A549 (cell line): ENCODE results near the gene DISP2. TPM values are rescaled to one million over a fixed set of nuclear protein-coding genes. Genes with fewer than 3 reads are reported as not detected.

Experiments
- ATAC-seq, 2 experiments: fragments of 200-7000 bp in 1 of 2; fragments of >200 bp in 1 of 2; cut with Nextera tagmentation in 1 of 2; cut with Tn5 transposase in 1 of 2; 3 replicates each; pipeline versions ENCODE4 v1.8.0 to v1.9.1; 2018 to 2020; ENCODE audit warnings: mild to moderate bottlenecking in 1 of 2, moderate library complexity in 1 of 2
- CTCF ChIA-PET: fragments of 300-600 bp; sonication (Branson Sonifier 250); formaldehyde crosslinking; extraction: SDS; loops from one replicate; lab custom pipeline; 2021; ENCODE audit warnings: antibody characterized with exemption, inconsistent platforms; lab: Yijun Ruan, JAX
- POLR2A ChIA-PET: fragments of 350-600 bp; formaldehyde crosslinking; extraction: SDS; loops from one replicate; lab custom pipeline; 2021; ENCODE audit warnings: antibody characterized with exemption, inconsistent platforms; lab: Yijun Ruan, JAX
- DNase-seq, 2 experiments: peaks; one replicate each; pipeline versions ENCODE4 v3.0.0 to v3.0.0-alpha.2; 2011 to 2016; ENCODE audit warnings: low read depth in 1 of 2, low spot score in 1 of 2
- FAIRE-seq: peaks from 2 replicates; lab custom pipeline; 2011; peaks lifted over from hg19 to GRCh38; lab: Jason Lieb, UNC
- H3K27ac ChIP-seq, 2 experiments: fragments of >200 bp; sonication (Bioruptor Twin); formaldehyde crosslinking; 3 replicates each; pipeline ENCODE4 v1.5.1; 2016 to 2017
- H3K4me1 ChIP-seq: fragments of >200 bp; sonication (Bioruptor Twin); formaldehyde crosslinking; 3 replicates; pipeline ENCODE4 v1.6.1; 2016
- H3K4me2 ChIP-seq: fragments of >200 bp; sonication (Bioruptor Twin); formaldehyde crosslinking; 3 replicates; pipeline ENCODE4 v1.6.1; 2016
- H3K4me3 ChIP-seq: fragments of >200 bp; sonication (Bioruptor Twin); formaldehyde crosslinking; 3 replicates; pipeline ENCODE4 v1.5.1; 2016
- H3K9me3 ChIP-seq: fragments of >200 bp; sonication (Bioruptor Twin); formaldehyde crosslinking; 3 replicates; pipeline ENCODE4 v1.6.1; 2016
- ATOH8 ChIP-seq: fragments of 250-450 bp; sonication (Bioruptor Pico); IDR thresholded peaks from 2 replicates; pipeline ENCODE4 v1.5.0; 2020; ENCODE audit warnings: low read depth, mild to moderate bottlenecking, moderate library complexity
- BHLHE40 ChIP-seq: IDR thresholded peaks from 2 replicates; pipeline ENCODE4 v1.6.1; 2012; ENCODE audit warnings: low read depth, low read length, inconsistent platforms
- CBX2 ChIP-seq: fragments of 200-600 bp; sonication (generic); IDR thresholded peaks from 2 replicates; pipeline ENCODE4 v1.6.1; 2016; ENCODE audit warnings: low read depth, mild to moderate bottlenecking, borderline replicate concordance
- CBX8 ChIP-seq: fragments of 200-600 bp; sonication (generic); IDR thresholded peaks from 2 replicates; pipeline ENCODE4 v1.6.1; 2016
- CEBPB ChIP-seq, 2 experiments: fragments of >200 bp in 1 of 2; sonication (Bioruptor Twin) in 1 of 2; formaldehyde crosslinking in 1 of 2; IDR thresholded peaks; 2 replicates each; pipeline ENCODE4 v1.6.1; 2012 to 2016
- CHD2 ChIP-seq: fragments of 150-350 bp; IDR thresholded peaks from 2 replicates; pipeline ENCODE4 v1.6.1; 2014; ENCODE audit warnings: low read length; ENCODE audit not compliant: partially characterized antibody
- ESRRA ChIP-seq: fragments of 150-350 bp; IDR thresholded peaks from 2 replicates; pipeline ENCODE4 v1.6.1; 2014; ENCODE audit warnings: mild to moderate bottlenecking, low read length, borderline replicate concordance
- FOSB ChIP-seq: fragments of 250-450 bp; sonication (Bioruptor Pico); IDR thresholded peaks from 2 replicates; pipeline ENCODE4 v1.5.0; 2020; ENCODE audit warnings: mild to moderate bottlenecking, moderate library complexity
- FOXS1 ChIP-seq: fragments of 250-450 bp; sonication (Bioruptor Pico); IDR thresholded peaks from 2 replicates; pipeline ENCODE4 v1.5.0; 2020; ENCODE audit warnings: mild to moderate bottlenecking, moderate library complexity
- GATA3 ChIP-seq: IDR thresholded peaks from 2 replicates; pipeline ENCODE4 v1.6.1; 2012; ENCODE audit warnings: borderline replicate concordance
- HDAC2 ChIP-seq: fragments of 200-600 bp; sonication (generic); IDR thresholded peaks from 2 replicates; pipeline ENCODE4 v1.6.1; 2016
- HES2 ChIP-seq: fragments of >200 bp; sonication (Bioruptor Twin); formaldehyde crosslinking; IDR thresholded peaks from 2 replicates; pipeline ENCODE4 v1.6.1; 2016
- HEYL ChIP-seq: fragments of 250-450 bp; sonication (Bioruptor Pico); IDR thresholded peaks from 2 replicates; pipeline ENCODE4 v1.8.0; 2021; ENCODE audit warnings: mild to moderate bottlenecking, moderate library complexity
- HOXB13 ChIP-seq: fragments of 250-450 bp; sonication (Bioruptor Pico); IDR thresholded peaks from 2 replicates; pipeline ENCODE4 v1.5.0; 2020; ENCODE audit warnings: low read depth, mild to moderate bottlenecking, moderate library complexity
- KDM1A ChIP-seq: fragments of 200-600 bp; sonication (generic); IDR thresholded peaks from 2 replicates; pipeline ENCODE4 v1.6.1; 2016; ENCODE audit warnings: low read depth, mild to moderate bottlenecking
- MAFK ChIP-seq: fragments of 450-650 bp; IDR thresholded peaks from 2 replicates; pipeline ENCODE4 v1.6.1; 2014; ENCODE audit not compliant: partially characterized antibody
- MAZ ChIP-seq: fragments of 150-350 bp; IDR thresholded peaks from 2 replicates; pipeline ENCODE4 v1.6.1; 2014; ENCODE audit warnings: antibody characterized with exemption, low read depth, low read length, borderline replicate concordance
- NFE2L2 ChIP-seq: fragments of 150-350 bp; conservative IDR thresholded peaks from 2 replicates; pipeline ENCODE4 v1.6.1; 2014; ENCODE audit warnings: low read length
- NPAS2 ChIP-seq: fragments of 250-450 bp; sonication (Bioruptor Pico); IDR thresholded peaks from 2 replicates; pipeline ENCODE4 v1.8.0; 2022; ENCODE audit warnings: mild to moderate bottlenecking, moderate library complexity, borderline replicate concordance
- NR3C1 ChIP-seq: fragments of >200 bp; sonication (Bioruptor Twin); formaldehyde crosslinking; IDR thresholded peaks from 3 replicates; pipeline ENCODE4 v1.6.1; 2017
- RAD21 ChIP-seq, 2 experiments: fragments of >200 bp in 1 of 2; sonication (Bioruptor Twin) in 1 of 2; formaldehyde crosslinking in 1 of 2; IDR thresholded peaks in 1 of 2; conservative IDR thresholded peaks in 1 of 2; 2 replicates in 1 of 2; 3 replicates in 1 of 2; pipeline ENCODE4 v1.6.1; 2012 to 2018; ENCODE audit warnings: inconsistent platforms in 1 of 2
- REST ChIP-seq: fragments of 200-600 bp; sonication (generic); IDR thresholded peaks from 2 replicates; pipeline ENCODE4 v1.6.1; 2016; ENCODE audit warnings: antibody characterized with exemption, mild to moderate bottlenecking, moderate library complexity
- RNF2 ChIP-seq: fragments of 200-600 bp; sonication (generic); IDR thresholded peaks from 2 replicates; pipeline ENCODE4 v1.6.1; 2016; ENCODE audit warnings: low read depth, mild to moderate bottlenecking, antibody characterized with exemption, moderate library complexity, borderline replicate concordance
- SMC3 ChIP-seq: fragments of >200 bp; sonication (Bioruptor Twin); formaldehyde crosslinking; IDR thresholded peaks from 3 replicates; pipeline ENCODE4 v1.6.1; 2018; ENCODE audit warnings: inconsistent platforms
- SREBF2 ChIP-seq: fragments of 450-650 bp; IDR thresholded peaks from 2 replicates; pipeline ENCODE4 v1.6.1; 2014; ENCODE audit warnings: mild to moderate bottlenecking, moderate library complexity
- USF2 ChIP-seq: fragments of 450-650 bp; IDR thresholded peaks from 2 replicates; pipeline ENCODE4 v1.6.1; 2014; ENCODE audit warnings: antibody characterized with exemption
- ZFP36 ChIP-seq: fragments of 450-650 bp; IDR thresholded peaks from 2 replicates; pipeline ENCODE4 v1.6.1; 2014; ENCODE audit warnings: borderline replicate concordance; ENCODE audit not compliant: partially characterized antibody
- ZSCAN20 ChIP-seq: fragments of 250-450 bp; sonication (Bioruptor Pico); IDR thresholded peaks from 2 replicates; pipeline ENCODE4 v1.8.0; 2022; ENCODE audit warnings: mild to moderate bottlenecking, moderate library complexity
- WGBS: methylation state at CpG from one replicate; pipeline ENCODE4 v1.1.6; 2017; ENCODE audit errors: missing lambda C conversion rate; 5-methylcytosine and 5-hydroxymethylcytosine counted together
- polyA plus RNA-seq, 4 experiments: library from polyadenylated mRNA; depleted of rRNA in 3 of 4; stranded (reverse); fragments of >200 nt; fragmentation: RNase III in 1 of 4; extraction: RNeasy Plus Mini Kit Qiagen cat#74134 plus additional on column Dnase treatment in 1 of 4; gene quantifications; 2 replicates in 3 of 4; 3 replicates in 1 of 4; pipeline ENCODE4 v1.2.3, GENCODE V29; 2011 to 2017

The DISP2 gene
- polyA plus RNA-seq, 2 of the 4 experiments (the other 2 are of a cell fraction), result 0.26 to 0.56 TPM

DNA sequence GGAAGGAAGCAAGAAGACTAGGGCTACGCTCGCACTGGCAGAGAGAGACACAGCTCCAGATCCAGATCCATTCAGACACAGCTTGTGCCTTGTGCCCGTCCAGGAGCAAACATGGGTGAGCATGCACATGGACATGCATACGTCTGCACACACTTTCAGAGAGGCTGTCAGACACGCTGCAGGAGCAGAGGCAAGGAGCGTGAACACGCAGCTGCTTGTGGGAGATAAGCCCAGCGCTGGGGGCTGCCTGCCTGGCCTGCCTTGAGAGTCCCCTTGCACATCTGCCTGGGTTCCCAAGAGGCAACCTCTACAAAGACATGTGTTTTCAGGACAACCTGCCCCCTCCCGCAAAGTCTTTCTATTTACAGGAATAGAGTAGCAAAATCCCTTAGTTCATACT is 69.2 kb downstream of the DISP2 start:
- TF ChIP-seq USF2 (no peak), FOXS1 (no peak), ESRRA (no peak), MAZ (no peak), NR3C1 (no peak), SMC3 (no peak), CBX8 (no peak), BHLHE40 (no peak), HES2 (no peak), HEYL (CRISPR knock-in tag) (no peak), RAD21 (conservative IDR thresholded peaks at IDR 0.05 in 1 of 2, IDR thresholded peaks at IDR 0.05 in 1 of 2) (no peak), ATOH8 (CRISPR knock-in tag) (no peak)
- no peaks in the 10 kb centered on the region; the same call in 2 of the 3 replicates for H3K4me1 ChIP-seq
- FAIRE-seq (no peak), DNase-seq (no peak), ATAC-seq (no peak)
- H3K27ac ChIP-seq, result no peak overlapping the region
- no peak overlapping the region for H3K4me2 ChIP-seq
- ChIA-PET CTCF (interaction anchor here (1.0 to 8.4 kb wide), 3 partner anchors 59 to 153 kb away, joined by 3 to 59 read pairs (median 6); partner anchors contain the start of gene INAFM2), POLR2A (no interaction called here)
- no peak overlapping the region for H3K4me3 ChIP-seq
- 88% methylated on average over 8 of the region's 9 CpGs for WGBS
- no peaks in the 10 kb centered on the region for H3K9me3 ChIP-seq

GRCh38 chr15:40428185-40428584 is 70.2 kb downstream of the DISP2 start:
- DNase-seq, result no peak
- no peak for FAIRE-seq
- Histone ChIP-seq H3K27ac (no peak overlapping the region), H3K4me1 (no peaks in the 10 kb centered on the region; the same call in 2 of the 3 replicates), H3K4me2 (no peak overlapping the region), H3K9me3 (no peaks in the 10 kb centered on the region), H3K4me3 (no peak overlapping the region)
- ChIA-PET CTCF (interaction anchor here (1.0 to 1.2 kb wide), 3 partner anchors 17 to 154 kb away, joined by 3 read pairs; no protein-coding TSS in a partner anchor), POLR2A (no interaction called here)
- ATAC-seq, result no peak
- TF ChIP-seq HDAC2 (no peak), ZFP36 (no peak), ATOH8 (CRISPR knock-in tag) (no peak), NPAS2 (CRISPR knock-in tag) (no peak), SREBF2 (no peak), CEBPB (IDR thresholded peaks at IDR 0.05) (no peak), HES2 (no peak), HOXB13 (CRISPR knock-in tag) (no peak), KDM1A (no peak), FOXS1 (no peak), GATA3 (no peak), MAFK (no peak), ZSCAN20 (no peak), FOSB (CRISPR knock-in tag) (no peak), CBX2 (no peak), REST (no peak), CHD2 (no peak), RNF2 (no peak), NFE2L2 (no peak)
- 73% methylated on average over 4 of the region's 4 CpGs for WGBS
